Measurements from ENCODE around the gene GALNT17. TPM values are rescaled to one million over a fixed set of nuclear protein-coding genes. Genes with fewer than 3 reads are reported as not detected.

The GALNT17 gene
- total RNA-seq, 1 donor, result not detected

GRCh38 chr7:71657386-71657785 lies 525.4 kb downstream of the GALNT17 start:
- no peak for DNase-seq (ENCODE audit: low read depth in 2 of 3, low spot score in 2 of 3)

- no peak for DNase-seq (ENCODE audit: low read depth in 2 of 3, low spot score in 2 of 3)
Observed at GRCh38 chr7:71659622-71660021, 527.7 kb downstream of the GALNT17 start.

GRCh38 chr7:71661671-71662224 lies 529.8 kb downstream of the GALNT17 start:
- DNase-seq (ENCODE audit: low read depth in 2 of 3, low spot score in 2 of 3), result no peak

- DNase-seq (ENCODE audit: low read depth in 2 of 3, low spot score in 2 of 3), result no peak
Observed at GRCh38 chr7:71665716-71666115, 533.8 kb downstream of the GALNT17 start.

GRCh38 chr7:71668572-71668971 lies 536.6 kb downstream of the GALNT17 start:
- DNase-seq (ENCODE audit: low read depth in 2 of 3, low spot score in 2 of 3), result no peak

- no peak for DNase-seq (ENCODE audit: low read depth in 2 of 3, low spot score in 2 of 3)
Observed at GRCh38 chr7:71679480-71679879, 547.5 kb downstream of the GALNT17 start.

- DNase-seq (ENCODE audit: low read depth in 2 of 3, low spot score in 2 of 3), result no peak
Observed at GRCh38 chr7:71682181-71682580, 550.2 kb downstream of the GALNT17 start.

DNA sequence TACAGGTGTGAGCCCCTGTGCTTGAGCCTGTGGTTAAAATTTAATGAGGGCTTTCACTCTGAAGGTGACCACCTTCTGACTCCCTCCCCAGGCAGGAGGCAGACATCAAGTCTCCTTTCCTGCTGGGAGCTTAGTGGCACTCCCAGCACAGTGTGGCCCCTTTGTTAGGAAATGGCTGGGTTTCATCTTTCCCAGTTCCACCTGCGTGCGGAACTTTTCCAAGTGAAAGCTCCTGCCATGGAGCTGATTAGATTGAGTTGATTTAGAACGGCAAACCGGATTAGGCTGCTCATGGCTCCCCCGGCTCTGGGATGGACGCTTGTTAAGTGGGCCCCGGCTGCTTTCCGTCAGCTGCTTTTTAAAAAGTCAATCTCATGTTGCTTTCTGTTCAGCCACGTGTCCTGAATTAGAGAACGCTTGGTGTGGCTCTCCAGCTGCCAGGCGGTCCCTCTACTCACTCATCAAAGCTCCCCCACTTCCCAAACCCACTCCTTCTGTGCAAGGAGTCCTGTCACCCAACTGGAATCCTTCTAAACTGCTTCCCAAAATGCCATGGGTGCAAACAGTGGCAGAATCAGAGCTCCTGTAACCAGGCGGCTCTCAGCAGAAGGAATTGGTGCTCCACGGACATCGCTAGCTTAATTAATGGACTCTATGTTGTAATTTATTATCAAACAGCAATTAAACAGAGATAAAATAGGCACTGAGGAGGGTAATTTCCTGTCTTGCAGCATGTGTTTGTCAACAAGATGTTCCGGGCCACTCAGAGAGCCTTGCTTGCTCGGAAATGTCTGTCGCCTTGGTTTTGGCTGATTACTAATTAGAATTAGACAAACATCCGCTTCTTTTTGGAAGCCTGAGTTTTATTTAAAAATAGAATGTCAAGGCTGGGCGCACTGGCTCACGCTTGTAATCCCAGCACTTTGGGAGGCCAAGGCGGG lies 551.2 kb downstream of the GALNT17 start:
- no peak for DNase-seq (ENCODE audit: low read depth in 2 of 3, low spot score in 2 of 3)

DNA sequence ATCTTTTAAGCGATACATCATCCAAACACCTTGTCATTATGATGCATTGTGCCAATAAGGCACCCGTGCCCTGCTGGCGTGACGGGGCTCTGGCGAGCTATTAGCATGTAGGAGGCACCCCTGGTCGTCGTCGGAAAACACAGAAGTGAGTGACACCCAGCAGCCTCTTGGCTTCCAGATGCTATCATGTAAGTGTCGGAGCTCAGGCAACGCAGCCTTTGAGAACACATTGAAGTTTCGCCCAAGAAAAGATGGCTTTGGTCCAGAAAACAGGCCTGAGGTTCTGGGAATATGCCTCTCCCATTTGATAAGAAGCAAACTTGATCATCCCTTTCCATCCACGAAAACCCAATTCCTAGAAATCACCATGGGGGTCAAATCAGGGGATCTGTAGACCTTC lies 555.3 kb downstream of the GALNT17 start:
- no peak for DNase-seq (ENCODE audit: low read depth in 2 of 3, low spot score in 2 of 3)

DNA sequence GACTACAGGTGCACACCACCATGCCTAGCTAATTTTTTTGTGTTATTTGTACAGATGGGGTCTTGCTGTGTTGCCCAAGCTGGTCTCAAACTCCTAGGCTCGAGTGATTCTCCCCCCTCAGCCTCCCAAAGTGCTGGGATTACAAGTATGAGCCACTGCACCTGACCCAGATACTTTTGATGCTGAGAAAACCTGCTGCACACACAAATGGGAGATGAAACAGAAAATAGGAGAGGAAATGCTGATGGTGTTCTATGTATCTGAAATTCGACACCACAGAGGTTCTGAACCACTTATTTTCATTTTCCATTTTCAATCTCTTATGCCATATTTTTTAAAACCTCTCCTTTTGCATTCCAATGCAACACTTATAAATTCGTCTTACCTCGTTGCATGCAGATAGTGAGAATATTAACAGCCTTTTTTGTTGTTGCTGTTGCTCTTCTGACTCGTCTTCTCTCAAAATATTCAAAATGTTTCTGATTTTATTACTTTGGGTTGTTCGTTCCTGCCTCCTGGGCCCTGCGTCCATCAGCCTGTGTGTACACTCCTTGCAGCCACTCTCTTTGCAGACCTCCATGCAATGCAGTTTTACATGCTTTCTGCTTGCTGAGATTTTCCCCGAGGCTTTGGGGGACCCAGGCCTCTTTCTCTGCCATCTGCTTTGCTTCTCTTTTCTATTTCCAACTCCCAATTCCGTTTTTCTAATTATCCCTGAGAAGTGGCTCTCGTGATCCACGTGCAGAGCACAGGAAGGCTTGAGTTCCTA lies 556.1 kb downstream of the GALNT17 start:
- DNase-seq (ENCODE audit: low read depth in 2 of 3, low spot score in 2 of 3), result no peak

DNA sequence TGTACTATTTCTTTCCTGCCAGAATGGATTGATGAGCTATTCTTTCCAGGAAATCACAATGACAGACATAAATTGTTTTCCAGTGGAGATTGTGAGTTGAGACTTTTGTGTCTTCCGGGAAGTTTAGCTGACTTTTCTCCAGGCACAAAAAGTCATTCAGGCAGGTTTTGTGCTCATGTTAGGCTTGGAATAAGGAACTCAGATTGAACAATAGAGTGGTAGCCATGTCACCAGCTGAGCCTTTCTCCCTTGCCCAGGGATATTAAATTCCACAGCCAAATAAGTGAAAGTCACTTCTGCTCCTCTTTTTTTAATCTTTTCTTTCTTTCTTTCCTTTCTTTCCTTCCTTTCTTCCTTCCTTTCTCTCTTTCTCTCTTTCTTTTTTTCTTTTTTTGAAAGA lies 559.6 kb downstream of the GALNT17 start:
- DNase-seq (ENCODE audit: low read depth in 2 of 3, low spot score in 2 of 3), result no peak

DNA sequence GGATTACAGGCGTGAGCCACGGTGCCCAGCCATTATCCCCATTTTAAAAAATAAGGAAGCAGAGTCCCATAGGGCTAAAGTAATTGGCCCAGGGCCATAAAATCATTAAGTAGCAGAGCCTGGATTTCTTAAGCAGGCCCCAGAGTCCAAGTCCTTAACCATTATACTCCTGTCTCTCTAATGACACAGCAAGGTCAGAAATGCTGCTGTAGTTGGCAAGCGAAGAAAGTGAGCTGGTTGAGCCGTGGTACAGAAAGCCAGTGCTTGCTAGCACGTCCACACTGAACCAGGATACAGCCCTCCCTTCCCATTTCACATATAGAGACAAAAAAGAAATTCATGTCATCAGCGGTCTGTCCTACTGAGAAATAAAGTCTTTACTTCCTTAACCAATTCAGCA lies 562.7 kb downstream of the GALNT17 start:
- DNase-seq (ENCODE audit: low read depth in 2 of 3, low spot score in 2 of 3), result no peak

GRCh38 chr7:71695186-71695585 lies 563.2 kb downstream of the GALNT17 start:
- no peak for DNase-seq (ENCODE audit: low read depth in 2 of 3, low spot score in 2 of 3)

DNA sequence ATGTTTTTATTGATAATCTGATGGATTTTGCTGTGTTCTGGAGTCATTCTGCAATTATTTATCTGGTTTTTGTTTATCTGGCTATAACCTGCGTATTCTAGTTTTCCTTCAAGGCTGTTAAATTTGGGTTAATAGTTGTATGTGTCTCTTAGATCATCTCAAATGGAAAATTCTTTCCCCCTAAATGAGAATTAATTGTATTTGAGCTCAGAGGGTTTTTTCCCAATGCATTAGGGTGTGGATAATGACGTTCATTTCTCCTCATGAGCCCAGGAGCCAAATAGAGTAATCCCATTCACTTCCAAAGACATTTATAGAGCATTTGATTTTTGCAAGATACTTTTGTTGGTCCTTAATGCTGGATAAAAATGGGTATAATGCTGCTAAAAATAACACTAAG lies 564.6 kb downstream of the GALNT17 start:
- DNase-seq (ENCODE audit: low read depth in 2 of 3, low spot score in 2 of 3), result no peak

- DNase-seq (ENCODE audit: low read depth in 2 of 3, low spot score in 2 of 3), result no peak
Observed at GRCh38 chr7:71697400-71697799, 565.5 kb downstream of the GALNT17 start.

GRCh38 chr7:71705217-71705616 lies 573.3 kb downstream of the GALNT17 start:
- no peak for DNase-seq (ENCODE audit: low read depth in 2 of 3, low spot score in 2 of 3)

DNA sequence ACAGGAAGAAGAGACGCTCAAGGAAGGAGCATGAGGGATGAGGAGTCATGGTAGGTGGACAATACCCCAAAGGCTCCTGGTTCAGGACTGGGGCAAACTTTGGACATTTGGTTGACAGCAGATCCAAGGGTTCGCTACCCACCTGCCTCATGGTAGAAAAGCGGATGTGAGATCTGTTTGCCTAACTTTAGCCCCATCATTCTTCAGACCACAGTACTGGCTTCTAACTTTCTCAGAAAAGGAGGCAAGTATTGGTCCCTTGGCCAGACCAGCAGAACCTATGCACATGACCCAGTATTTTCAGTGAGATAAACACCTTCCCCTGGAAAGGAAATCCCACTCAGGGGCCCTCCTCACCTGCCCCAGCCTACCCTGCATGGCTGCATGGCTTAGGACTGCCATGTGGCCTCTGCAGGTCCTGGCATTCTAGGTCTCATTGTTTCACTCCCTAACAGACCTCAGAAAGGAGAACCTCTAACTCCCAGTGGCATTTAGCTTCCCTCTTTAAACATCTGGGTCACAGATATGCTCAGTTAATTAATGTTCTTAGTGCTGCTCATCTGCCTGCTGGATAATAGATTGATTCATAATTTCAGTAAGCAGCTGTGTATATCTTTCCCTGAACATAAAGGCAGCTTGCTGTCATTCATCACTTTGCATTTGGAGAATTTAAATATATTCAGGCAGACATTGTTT lies 574.1 kb downstream of the GALNT17 start:
- DNase-seq (ENCODE audit: low read depth in 2 of 3, low spot score in 2 of 3), result no peak

- DNase-seq (ENCODE audit: low read depth in 2 of 3, low spot score in 2 of 3), result no peak
Observed at GRCh38 chr7:71706597-71706975, 574.6 kb downstream of the GALNT17 start.

DNA sequence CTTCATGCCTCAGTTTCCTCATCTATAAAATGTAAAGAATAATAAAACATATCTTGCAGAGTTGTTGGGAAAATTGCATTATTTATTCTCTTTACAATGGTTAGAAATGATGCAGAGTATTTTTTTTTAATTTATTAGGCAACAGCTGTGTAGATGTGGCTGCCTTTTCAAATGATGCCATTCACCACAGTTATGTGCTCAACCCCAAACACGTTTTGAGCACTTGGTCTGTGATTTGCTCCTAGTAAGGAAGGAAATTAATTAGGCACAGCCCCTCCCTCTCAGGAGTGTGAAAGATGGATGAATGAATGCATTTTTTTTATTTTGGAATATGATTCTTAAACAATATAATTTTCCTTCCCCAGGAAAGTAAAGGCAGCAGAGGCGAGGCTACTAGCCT lies 575.1 kb downstream of the GALNT17 start:
- no peak for DNase-seq (ENCODE audit: low read depth in 2 of 3, low spot score in 2 of 3)

GRCh38 chr7:71708710-71709109 lies 576.8 kb downstream of the GALNT17 start:
- no peak for DNase-seq (ENCODE audit: low read depth in 2 of 3, low spot score in 2 of 3)

GRCh38 chr7:71710442-71710841 lies 578.5 kb downstream of the GALNT17 start:
- DNase-seq (ENCODE audit: low read depth in 2 of 3, low spot score in 2 of 3), result no peak

All from hematopoietic multipotent progenitor cell (in vitro differentiated cells).